HL-60/S4 treated with phorbol 12-myristate 13-acetate at 8.2 ng/mL for 4 days and 3 days (cell line): Measurements from ENCODE around the gene JARID2.

ENCODE experiments used
- in situ Hi-C: fragments of 300-500 bp; cut with MboI; formaldehyde crosslinking; loops from 2 replicates; pipeline ENCODE4 v1.15.0; 2022; ENCODE audit warnings: low sequenced_read_pairs

JARID2 gene

GRCh38 chr6:15502446-15503345, 256.8 kb downstream of the JARID2 start:
- in situ Hi-C loops: loop anchor here (25.0 kb wide), 1 partner anchor 110 kb away; no protein-coding TSS in a partner anchor

GRCh38 chr6:15503346-15503680, 257.4 kb downstream of the JARID2 start:
- in situ Hi-C loops: loop anchor here (25.0 kb wide), 1 partner anchor 109 kb away; no protein-coding TSS in a partner anchor

- in situ Hi-C loops: loop anchor here (25.0 kb wide), 1 partner anchor 108 kb away; no protein-coding TSS in a partner anchor
These were observed 258.2 kb downstream of the JARID2 start for GRCh38 chr6:15504040-15504495.

- in situ Hi-C loops: loop anchor here (25.0 kb wide), 1 partner anchor 108 kb away; no protein-coding TSS in a partner anchor
These were observed 258.9 kb downstream of the JARID2 start for GRCh38 chr6:15504581-15505350.

- in situ Hi-C loops: loop anchor here (25.0 kb wide), 1 partner anchor 107 kb away; no protein-coding TSS in a partner anchor
These were observed 259.6 kb downstream of the JARID2 start for GRCh38 chr6:15505463-15505918.

GRCh38 chr6:15506066-15506465, 260.2 kb downstream of the JARID2 start:
- in situ Hi-C loops: loop anchor here (25.0 kb wide), 1 partner anchor 106 kb away; no protein-coding TSS in a partner anchor

- in situ Hi-C loops: loop anchor here (25.0 kb wide), 1 partner anchor 105 kb away; no protein-coding TSS in a partner anchor
These were observed 261.4 kb downstream of the JARID2 start for GRCh38 chr6:15507221-15507620.

GRCh38 chr6:15507746-15508145, 261.9 kb downstream of the JARID2 start:
- in situ Hi-C loops: loop anchor here (25.0 kb wide), 1 partner anchor 105 kb away; no protein-coding TSS in a partner anchor

GRCh38 chr6:15508441-15508871, 262.6 kb downstream of the JARID2 start:
- in situ Hi-C loops: loop anchor here (25.0 kb wide), 1 partner anchor 104 kb away; no protein-coding TSS in a partner anchor

GRCh38 chr6:15508931-15509330, 263.1 kb downstream of the JARID2 start:
- in situ Hi-C loops: loop anchor here (25.0 kb wide), 1 partner anchor 103 kb away; no protein-coding TSS in a partner anchor

- in situ Hi-C loops: loop anchor here (25.0 kb wide), 1 partner anchor 103 kb away; no protein-coding TSS in a partner anchor
These were observed 263.6 kb downstream of the JARID2 start for GRCh38 chr6:15509335-15509933.

- in situ Hi-C loops: loop anchor here (25.0 kb wide), 1 partner anchor 102 kb away; no protein-coding TSS in a partner anchor
These were observed 264.3 kb downstream of the JARID2 start for GRCh38 chr6:15510121-15510520.

- in situ Hi-C loops: loop anchor here (25.0 kb wide), 1 partner anchor 102 kb away; no protein-coding TSS in a partner anchor
These were observed 264.8 kb downstream of the JARID2 start for GRCh38 chr6:15510536-15511247.

- in situ Hi-C loops: loop anchor here (25.0 kb wide), 1 partner anchor 101 kb away; no protein-coding TSS in a partner anchor
These were observed 265.6 kb downstream of the JARID2 start for GRCh38 chr6:15511248-15512125.

GRCh38 chr6:15512126-15512525, 266.3 kb downstream of the JARID2 start:
- in situ Hi-C loops: loop anchor here (25.0 kb wide), 1 partner anchor 100 kb away; no protein-coding TSS in a partner anchor

GRCh38 chr6:15512721-15513120, 266.9 kb downstream of the JARID2 start:
- in situ Hi-C loops: loop anchor here (25.0 kb wide), 1 partner anchor 100 kb away; no protein-coding TSS in a partner anchor

GRCh38 chr6:15513131-15513771, 267.4 kb downstream of the JARID2 start:
- in situ Hi-C loops: loop anchor here (25.0 kb wide), 1 partner anchor 99 kb away; no protein-coding TSS in a partner anchor
